ENCODE results near the gene PPIC. TPM values are rescaled to one million over a fixed set of nuclear protein-coding genes. Genes with fewer than 3 reads are reported as not detected.

Gene PPIC
- total RNA-seq, 1 donor from 2014 or later = 51.9 TPM

DNA sequence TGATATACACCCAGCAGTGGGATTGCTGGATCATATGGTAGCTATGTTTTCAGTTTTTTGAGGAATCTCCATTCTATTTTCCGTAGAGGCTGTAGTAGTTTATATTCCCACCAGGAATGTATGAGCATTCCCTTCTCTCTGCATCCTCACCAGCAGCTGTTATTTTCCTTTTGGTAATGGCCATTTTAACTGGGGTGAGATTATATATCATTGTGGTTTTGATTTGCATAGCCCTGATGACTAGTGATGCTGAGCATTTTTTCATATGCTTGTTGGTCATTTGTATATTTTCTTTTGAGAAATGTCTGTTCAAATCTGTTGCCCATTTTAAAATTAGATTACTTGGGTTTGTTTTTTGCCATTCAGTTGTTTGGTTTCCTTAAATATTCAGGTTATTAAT lies 11.2 kb upstream of the PPIC start:
- Histone ChIP-seq H3K27ac (ENCODE audit: low read depth, low read length) (no peak overlapping the region), H3K9ac (ENCODE audit: low read length) (no peak overlapping the region), H2AFZ (ENCODE audit: low read depth, low read length) (no peak overlapping the region), H3K27me3 (ENCODE audit: insufficient read depth, low read length) (no peaks in the 10 kb centered on the region), H3K4me1 (ENCODE audit: insufficient read depth, low read length) (no peaks in the 10 kb centered on the region), H4K20me1 (ENCODE audit: insufficient read depth, low read length) (no peaks in the 10 kb centered on the region), H3K4me2 (ENCODE audit: low read length) (no peak overlapping the region), H3K4me3 (ENCODE audit: insufficient read depth, low read depth, low read length) (no peak overlapping the region), H3K79me2 (ENCODE audit: insufficient read depth, low read length) (no peaks in the 10 kb centered on the region), H3K36me3 (ENCODE audit: insufficient read depth, low read length) (no peaks in the 10 kb centered on the region), H3K9me3 (ENCODE audit: insufficient read depth, low read depth, low read length) (no peaks in the 10 kb centered on the region)
- Mint-ChIP-seq H3K9me3 (ENCODE audit: unreplicated experiment) (peaks cover 16% of the 10 kb centered on the region), H3K27ac (ENCODE audit: unreplicated experiment) (no peak overlapping the region), H3K4me3 (ENCODE audit: unreplicated experiment) (no peak overlapping the region), H3K27me3 (ENCODE audit: low read depth, unreplicated experiment) (no peaks in the 10 kb centered on the region), H3K4me1 (ENCODE audit: low read depth, unreplicated experiment) (no peaks in the 10 kb centered on the region), H3K36me3 (ENCODE audit: low read depth, unreplicated experiment) (no peaks in the 10 kb centered on the region)
- DNase-seq (ENCODE audit: low read depth) = peak; percentile 4
- no peak for TF ChIP-seq EZH2 (IDR thresholded peaks at IDR 0.05; ENCODE audit: insufficient read depth, low read length)
- TF ChIP-seq, protein P1, sequence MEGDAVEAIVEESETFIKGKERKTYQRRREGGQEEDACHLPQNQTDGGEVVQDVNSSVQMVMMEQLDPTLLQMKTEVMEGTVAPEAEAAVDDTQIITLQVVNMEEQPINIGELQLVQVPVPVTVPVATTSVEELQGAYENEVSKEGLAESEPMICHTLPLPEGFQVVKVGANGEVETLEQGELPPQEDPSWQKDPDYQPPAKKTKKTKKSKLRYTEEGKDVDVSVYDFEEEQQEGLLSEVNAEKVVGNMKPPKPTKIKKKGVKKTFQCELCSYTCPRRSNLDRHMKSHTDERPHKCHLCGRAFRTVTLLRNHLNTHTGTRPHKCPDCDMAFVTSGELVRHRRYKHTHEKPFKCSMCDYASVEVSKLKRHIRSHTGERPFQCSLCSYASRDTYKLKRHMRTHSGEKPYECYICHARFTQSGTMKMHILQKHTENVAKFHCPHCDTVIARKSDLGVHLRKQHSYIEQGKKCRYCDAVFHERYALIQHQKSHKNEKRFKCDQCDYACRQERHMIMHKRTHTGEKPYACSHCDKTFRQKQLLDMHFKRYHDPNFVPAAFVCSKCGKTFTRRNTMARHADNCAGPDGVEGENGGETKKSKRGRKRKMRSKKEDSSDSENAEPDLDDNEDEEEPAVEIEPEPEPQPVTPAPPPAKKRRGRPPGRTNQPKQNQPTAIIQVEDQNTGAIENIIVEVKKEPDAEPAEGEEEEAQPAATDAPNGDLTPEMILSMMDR (IDR thresholded peaks at IDR 0.05; ENCODE audit: insufficient read depth, low read depth, low read length) = no peak
- no peak for FAIRE-seq

DNA sequence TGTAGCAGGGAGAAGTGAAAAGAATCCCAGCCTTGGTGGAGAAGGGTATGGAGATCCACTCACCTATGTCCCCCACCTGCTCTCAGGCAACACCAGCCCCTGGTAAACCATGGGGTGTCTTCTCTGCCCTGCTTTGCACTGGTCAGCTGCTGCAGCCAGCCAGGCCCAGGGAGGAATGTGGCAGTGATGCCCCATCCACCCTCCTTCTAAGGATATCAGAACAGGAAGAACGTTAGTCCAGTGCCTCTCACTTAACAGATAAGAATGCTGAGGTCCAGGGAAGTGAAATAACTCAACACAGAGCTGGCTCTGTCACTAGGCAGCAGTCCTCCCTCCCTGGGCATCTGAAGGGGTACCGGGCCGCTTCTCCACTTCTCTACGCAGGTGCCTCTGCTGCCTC lies 9.7 kb upstream of the PPIC start:
- H3K27me3 ChIP-seq (ENCODE audit: insufficient read depth, low read length) = no peaks in the 10 kb centered on the region
- peaks cover 5% of the 10 kb centered on the region for H3K9me3 Mint-ChIP-seq (ENCODE audit: unreplicated experiment)
- H2AFZ ChIP-seq (ENCODE audit: low read depth, low read length) = no peak overlapping the region
- no peak overlapping the region for H3K27ac ChIP-seq (ENCODE audit: low read depth, low read length)
- no peaks in the 10 kb centered on the region for H3K36me3 ChIP-seq (ENCODE audit: insufficient read depth, low read length)
- H3K36me3 Mint-ChIP-seq (ENCODE audit: low read depth, unreplicated experiment) = no peaks in the 10 kb centered on the region
- H3K79me2 ChIP-seq (ENCODE audit: insufficient read depth, low read length) = no peaks in the 10 kb centered on the region
- no peak overlapping the region for H3K27ac Mint-ChIP-seq (ENCODE audit: unreplicated experiment)
- no peaks in the 10 kb centered on the region for H3K4me1 Mint-ChIP-seq (ENCODE audit: low read depth, unreplicated experiment)
- TF ChIP-seq, protein P1 (IDR thresholded peaks at IDR 0.05; ENCODE audit: insufficient read depth, low read depth, low read length) = no peak
- TF ChIP-seq EZH2 (IDR thresholded peaks at IDR 0.05; ENCODE audit: insufficient read depth, low read length) = no peak
- H3K9me3 ChIP-seq (ENCODE audit: insufficient read depth, low read depth, low read length) = no peaks in the 10 kb centered on the region
- no peaks in the 10 kb centered on the region for H4K20me1 ChIP-seq (ENCODE audit: insufficient read depth, low read length)
- H3K27me3 Mint-ChIP-seq (ENCODE audit: low read depth, unreplicated experiment) = no peaks in the 10 kb centered on the region
- no peak overlapping the region for H3K4me2 ChIP-seq (ENCODE audit: low read length)
- FAIRE-seq = no peak
- H3K9ac ChIP-seq (ENCODE audit: low read length) = no peak overlapping the region
- no peak overlapping the region for H3K4me3 Mint-ChIP-seq (ENCODE audit: unreplicated experiment)
- DNase-seq (ENCODE audit: low read depth) = no peak
- H3K4me1 ChIP-seq (ENCODE audit: insufficient read depth, low read length) = no peaks in the 10 kb centered on the region
- no peak overlapping the region for H3K4me3 ChIP-seq (ENCODE audit: insufficient read depth, low read depth, low read length)

DNA sequence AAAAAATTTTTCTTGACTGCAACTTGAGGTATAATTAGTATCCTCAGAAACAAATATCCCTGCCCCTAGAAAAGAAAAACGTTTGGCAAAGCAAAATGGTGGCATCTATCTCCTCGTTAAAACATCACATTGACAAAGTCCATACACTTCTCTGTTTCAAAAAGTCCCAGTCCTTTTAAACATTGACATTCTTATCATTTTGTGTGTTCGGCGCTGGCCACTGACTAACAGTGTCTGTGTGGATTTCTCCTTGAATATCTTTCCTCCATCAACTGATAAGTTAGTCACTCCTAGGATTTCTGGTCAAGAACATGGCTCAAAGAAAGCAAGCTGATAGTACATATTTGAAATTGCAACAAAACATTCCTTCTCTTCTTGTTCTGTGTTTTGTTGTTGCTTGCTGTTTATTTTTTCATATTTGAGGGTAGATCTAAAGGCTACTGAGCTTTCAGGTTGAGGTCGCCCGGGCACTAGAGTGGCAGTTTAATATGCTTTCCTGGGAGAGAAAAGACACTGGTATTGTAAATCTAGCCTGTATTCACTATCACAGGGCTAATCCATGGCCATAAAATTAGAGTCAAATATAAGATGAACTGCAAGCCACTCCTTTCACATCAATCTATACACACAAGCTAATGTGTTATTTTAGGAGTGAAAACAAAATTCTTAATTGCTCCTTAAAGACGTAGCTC lies 8.5 kb upstream of the PPIC start:
- H3K27me3 Mint-ChIP-seq (ENCODE audit: low read depth, unreplicated experiment) = no peaks in the 10 kb centered on the region
- H3K4me3 ChIP-seq (ENCODE audit: insufficient read depth, low read depth, low read length) = no peak overlapping the region
- DNase-seq (ENCODE audit: low read depth) (no peak), FAIRE-seq (no peak)
- H3K9me3 Mint-ChIP-seq (ENCODE audit: unreplicated experiment) = no peaks in the 10 kb centered on the region
- no peak overlapping the region for H3K27ac ChIP-seq (ENCODE audit: low read depth, low read length)
- H4K20me1 ChIP-seq (ENCODE audit: insufficient read depth, low read length) = no peaks in the 10 kb centered on the region
- no peak overlapping the region for H3K4me3 Mint-ChIP-seq (ENCODE audit: unreplicated experiment)
- H3K9ac ChIP-seq (ENCODE audit: low read length) = no peak overlapping the region
- H3K4me2 ChIP-seq (ENCODE audit: low read length) = no peak overlapping the region
- H3K9me3 ChIP-seq (ENCODE audit: insufficient read depth, low read depth, low read length) = no peaks in the 10 kb centered on the region
- H3K4me1 Mint-ChIP-seq (ENCODE audit: low read depth, unreplicated experiment) = no peaks in the 10 kb centered on the region
- no peaks in the 10 kb centered on the region for H3K36me3 Mint-ChIP-seq (ENCODE audit: low read depth, unreplicated experiment)
- no peaks in the 10 kb centered on the region for H3K27me3 ChIP-seq (ENCODE audit: insufficient read depth, low read length)
- no peaks in the 10 kb centered on the region for H3K79me2 ChIP-seq (ENCODE audit: insufficient read depth, low read length)
- H3K36me3 ChIP-seq (ENCODE audit: insufficient read depth, low read length) = no peaks in the 10 kb centered on the region
- H2AFZ ChIP-seq (ENCODE audit: low read depth, low read length) = no peak overlapping the region
- H3K4me1 ChIP-seq (ENCODE audit: insufficient read depth, low read length) = no peaks in the 10 kb centered on the region
- TF ChIP-seq, protein P1 (IDR thresholded peaks at IDR 0.05; ENCODE audit: insufficient read depth, low read depth, low read length) = no peak
- no peak for TF ChIP-seq EZH2 (IDR thresholded peaks at IDR 0.05; ENCODE audit: insufficient read depth, low read length)
- H3K27ac Mint-ChIP-seq (ENCODE audit: unreplicated experiment) = no peak overlapping the region

Data from astrocyte (in vitro differentiated cells and primary cell).